ENCODE measurements around the gene LYPD5. TPM values are rescaled to one million over a fixed set of nuclear protein-coding genes. Genes with fewer than 3 reads are reported as not detected.

Gene LYPD5
- total and polyA plus RNA-seq, 2 of the 8 experiments (the other 6 are each of a cell fraction or from before 2014, with no cell fraction given), result 0.74 to 4.3 TPM

- TF ChIP-seq, protein P1, sequence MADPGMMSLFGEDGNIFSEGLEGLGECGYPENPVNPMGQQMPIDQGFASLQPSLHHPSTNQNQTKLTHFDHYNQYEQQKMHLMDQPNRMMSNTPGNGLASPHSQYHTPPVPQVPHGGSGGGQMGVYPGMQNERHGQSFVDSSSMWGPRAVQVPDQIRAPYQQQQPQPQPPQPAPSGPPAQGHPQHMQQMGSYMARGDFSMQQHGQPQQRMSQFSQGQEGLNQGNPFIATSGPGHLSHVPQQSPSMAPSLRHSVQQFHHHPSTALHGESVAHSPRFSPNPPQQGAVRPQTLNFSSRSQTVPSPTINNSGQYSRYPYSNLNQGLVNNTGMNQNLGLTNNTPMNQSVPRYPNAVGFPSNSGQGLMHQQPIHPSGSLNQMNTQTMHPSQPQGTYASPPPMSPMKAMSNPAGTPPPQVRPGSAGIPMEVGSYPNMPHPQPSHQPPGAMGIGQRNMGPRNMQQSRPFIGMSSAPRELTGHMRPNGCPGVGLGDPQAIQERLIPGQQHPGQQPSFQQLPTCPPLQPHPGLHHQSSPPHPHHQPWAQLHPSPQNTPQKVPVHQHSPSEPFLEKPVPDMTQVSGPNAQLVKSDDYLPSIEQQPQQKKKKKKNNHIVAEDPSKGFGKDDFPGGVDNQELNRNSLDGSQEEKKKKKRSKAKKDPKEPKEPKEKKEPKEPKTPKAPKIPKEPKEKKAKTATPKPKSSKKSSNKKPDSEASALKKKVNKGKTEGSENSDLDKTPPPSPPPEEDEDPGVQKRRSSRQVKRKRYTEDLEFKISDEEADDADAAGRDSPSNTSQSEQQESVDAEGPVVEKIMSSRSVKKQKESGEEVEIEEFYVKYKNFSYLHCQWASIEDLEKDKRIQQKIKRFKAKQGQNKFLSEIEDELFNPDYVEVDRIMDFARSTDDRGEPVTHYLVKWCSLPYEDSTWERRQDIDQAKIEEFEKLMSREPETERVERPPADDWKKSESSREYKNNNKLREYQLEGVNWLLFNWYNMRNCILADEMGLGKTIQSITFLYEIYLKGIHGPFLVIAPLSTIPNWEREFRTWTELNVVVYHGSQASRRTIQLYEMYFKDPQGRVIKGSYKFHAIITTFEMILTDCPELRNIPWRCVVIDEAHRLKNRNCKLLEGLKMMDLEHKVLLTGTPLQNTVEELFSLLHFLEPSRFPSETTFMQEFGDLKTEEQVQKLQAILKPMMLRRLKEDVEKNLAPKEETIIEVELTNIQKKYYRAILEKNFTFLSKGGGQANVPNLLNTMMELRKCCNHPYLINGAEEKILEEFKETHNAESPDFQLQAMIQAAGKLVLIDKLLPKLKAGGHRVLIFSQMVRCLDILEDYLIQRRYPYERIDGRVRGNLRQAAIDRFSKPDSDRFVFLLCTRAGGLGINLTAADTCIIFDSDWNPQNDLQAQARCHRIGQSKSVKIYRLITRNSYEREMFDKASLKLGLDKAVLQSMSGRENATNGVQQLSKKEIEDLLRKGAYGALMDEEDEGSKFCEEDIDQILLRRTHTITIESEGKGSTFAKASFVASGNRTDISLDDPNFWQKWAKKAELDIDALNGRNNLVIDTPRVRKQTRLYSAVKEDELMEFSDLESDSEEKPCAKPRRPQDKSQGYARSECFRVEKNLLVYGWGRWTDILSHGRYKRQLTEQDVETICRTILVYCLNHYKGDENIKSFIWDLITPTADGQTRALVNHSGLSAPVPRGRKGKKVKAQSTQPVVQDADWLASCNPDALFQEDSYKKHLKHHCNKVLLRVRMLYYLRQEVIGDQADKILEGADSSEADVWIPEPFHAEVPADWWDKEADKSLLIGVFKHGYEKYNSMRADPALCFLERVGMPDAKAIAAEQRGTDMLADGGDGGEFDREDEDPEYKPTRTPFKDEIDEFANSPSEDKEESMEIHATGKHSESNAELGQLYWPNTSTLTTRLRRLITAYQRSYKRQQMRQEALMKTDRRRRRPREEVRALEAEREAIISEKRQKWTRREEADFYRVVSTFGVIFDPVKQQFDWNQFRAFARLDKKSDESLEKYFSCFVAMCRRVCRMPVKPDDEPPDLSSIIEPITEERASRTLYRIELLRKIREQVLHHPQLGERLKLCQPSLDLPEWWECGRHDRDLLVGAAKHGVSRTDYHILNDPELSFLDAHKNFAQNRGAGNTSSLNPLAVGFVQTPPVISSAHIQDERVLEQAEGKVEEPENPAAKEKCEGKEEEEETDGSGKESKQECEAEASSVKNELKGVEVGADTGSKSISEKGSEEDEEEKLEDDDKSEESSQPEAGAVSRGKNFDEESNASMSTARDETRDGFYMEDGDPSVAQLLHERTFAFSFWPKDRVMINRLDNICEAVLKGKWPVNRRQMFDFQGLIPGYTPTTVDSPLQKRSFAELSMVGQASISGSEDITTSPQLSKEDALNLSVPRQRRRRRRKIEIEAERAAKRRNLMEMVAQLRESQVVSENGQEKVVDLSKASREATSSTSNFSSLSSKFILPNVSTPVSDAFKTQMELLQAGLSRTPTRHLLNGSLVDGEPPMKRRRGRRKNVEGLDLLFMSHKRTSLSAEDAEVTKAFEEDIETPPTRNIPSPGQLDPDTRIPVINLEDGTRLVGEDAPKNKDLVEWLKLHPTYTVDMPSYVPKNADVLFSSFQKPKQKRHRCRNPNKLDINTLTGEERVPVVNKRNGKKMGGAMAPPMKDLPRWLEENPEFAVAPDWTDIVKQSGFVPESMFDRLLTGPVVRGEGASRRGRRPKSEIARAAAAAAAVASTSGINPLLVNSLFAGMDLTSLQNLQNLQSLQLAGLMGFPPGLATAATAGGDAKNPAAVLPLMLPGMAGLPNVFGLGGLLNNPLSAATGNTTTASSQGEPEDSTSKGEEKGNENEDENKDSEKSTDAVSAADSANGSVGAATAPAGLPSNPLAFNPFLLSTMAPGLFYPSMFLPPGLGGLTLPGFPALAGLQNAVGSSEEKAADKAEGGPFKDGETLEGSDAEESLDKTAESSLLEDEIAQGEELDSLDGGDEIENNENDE (IDR thresholded peaks at IDR 0.05; ENCODE audit: insufficient replicate concordance, low read length), result no peak
- TF ChIP-seq CHD1 (IDR thresholded peaks at IDR 0.05; ENCODE audit: low read depth, low read length) (no peak), TAF1 (IDR thresholded peaks at IDR 0.05; ENCODE audit: low read depth, low read length) (no peak)
Measured at GRCh38 chr19:43749898-43750297, 52.3 kb downstream of the LYPD5 start (continued).
